Measurements from ENCODE around the gene GM2A.
"Not testable (repeated sequence)": the region's sequence is repeated elsewhere in the genome, so short reads cannot be mapped to it uniquely, and the experiment has no call there.

The GM2A gene

DNA sequence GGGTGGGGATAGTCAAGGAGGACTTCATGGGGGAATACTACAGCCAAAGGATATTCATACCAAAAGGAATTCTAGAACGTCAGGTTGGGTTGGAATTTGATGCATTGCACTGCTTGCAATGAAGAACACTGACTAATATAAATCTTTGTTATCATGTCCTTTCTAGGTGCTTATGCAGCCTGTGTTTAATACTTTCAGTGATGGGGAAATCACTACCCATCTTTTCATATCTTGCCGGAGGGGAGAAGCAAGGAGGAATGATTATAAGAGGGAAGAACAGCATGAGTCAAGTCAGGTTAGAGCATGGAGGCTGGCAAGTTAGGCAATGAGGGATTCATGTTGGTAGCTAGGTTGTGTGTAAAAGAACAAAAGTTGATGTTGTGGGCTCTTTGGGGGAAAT is 24.0 kb upstream of the GM2A start:
- DNase-seq = no peak

DNA sequence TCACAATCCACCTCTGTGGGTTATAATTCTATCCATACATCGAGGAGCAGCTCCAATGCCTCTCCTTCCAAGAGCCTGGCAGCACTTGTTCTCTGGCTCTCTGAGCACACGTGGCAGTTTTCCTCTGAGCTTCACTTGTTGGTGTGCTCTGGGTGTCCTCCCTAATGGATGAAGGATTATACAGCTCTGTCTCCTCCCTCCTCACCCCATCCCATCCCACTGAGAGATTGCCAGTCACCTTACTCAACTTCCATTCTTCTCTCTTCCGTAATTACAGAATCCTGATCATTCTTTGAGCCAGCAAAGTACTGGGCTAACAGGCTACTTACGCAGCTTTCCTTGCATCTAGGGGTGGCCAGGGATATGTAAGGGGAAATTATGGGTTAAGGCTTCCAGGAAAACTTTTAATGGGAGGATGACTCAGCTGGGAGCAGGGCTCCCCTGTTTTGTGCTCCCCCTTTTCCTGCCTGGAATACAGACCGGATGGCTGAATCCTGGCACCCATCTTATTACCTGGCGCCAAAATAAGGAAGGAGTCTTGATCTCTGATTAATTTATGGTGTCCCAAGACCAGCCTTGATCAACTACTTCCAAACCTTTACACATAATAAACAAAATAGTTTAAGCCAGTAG is 22.8 kb upstream of the GM2A start:
- DNase-seq = no peak

DNA sequence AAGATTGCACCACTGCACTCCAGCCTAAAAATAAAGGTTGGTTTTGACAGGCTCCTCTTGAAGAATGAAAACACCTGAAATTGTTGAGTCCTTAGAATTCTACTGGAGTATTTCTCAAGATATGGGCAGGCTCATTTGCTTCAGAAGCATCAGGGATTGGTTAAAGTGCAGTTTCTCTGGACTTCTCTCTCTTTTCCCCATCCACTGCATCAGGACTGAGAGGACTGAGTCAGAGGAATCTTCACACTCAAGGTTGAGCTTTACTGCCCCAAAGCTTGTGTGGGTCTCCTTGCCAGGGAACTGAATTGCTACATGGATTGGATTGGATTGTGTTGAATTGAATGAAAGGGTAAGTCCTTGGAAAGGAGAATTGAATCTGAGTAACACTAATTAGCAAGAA is 21.6 kb upstream of the GM2A start:
- DNase-seq = no peak

DNA sequence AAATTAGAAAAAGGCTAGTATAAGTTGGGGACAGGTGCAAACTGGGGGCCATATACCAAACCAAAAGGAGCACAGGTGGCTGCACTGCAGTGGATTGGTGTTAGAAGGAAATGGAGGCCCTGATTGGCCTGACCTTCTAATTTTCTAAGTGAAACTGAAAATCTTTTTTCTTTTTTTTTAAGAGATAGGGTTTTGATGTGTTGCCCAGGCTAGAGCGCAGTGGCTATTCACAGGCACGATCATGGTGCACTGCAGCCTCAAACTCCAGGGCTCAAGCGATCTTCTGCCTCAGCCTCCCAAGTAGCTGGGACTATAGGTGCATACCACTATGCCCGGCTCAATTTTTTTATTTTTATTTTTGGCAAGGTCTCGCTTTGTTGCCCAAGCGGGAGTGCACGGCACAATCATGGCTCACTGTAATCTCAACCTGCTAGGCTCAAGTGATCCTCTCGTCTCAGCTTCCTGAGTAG is 19.3 kb upstream of the GM2A start:
- no peak for DNase-seq

DNA sequence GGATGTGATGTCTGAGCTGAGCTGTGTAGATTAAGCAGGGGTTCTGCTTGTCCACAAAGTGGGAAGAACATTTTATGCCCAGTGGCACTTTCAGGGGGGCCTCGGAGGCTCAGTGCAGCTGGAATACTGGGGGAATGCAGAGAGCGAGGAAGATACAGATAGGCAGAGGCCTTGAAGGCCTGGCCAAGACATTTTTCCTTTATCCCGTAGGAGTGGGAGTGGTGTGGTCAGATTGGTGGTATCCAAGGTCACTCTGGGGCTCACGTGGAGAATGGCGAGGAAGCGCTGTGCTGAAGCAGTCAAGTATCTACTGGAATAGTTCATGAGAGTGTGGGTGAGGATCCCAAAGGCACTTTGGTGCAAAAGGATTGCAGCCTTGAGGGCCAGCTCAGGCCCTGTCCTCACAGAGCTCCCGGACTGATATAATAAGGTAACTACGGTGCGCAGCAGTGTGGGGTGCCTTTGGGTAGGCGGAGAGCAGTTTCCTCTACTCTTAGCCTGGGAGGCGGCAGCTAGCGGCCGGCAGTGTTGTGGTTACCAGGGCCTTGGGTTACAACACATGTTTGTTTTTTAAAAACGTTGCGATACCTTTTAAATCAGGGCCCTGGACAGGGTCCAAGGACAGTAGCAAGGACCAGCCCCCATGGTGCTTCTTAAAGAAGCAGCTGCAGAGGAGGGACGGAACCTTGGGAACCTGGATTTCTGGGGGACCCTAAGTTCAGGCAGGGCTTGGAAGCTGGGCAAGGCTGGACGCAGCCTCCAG is 18.3 kb upstream of the GM2A start:
- peak; percentile 74 to 90 (median 84) for DNase-seq

DNA sequence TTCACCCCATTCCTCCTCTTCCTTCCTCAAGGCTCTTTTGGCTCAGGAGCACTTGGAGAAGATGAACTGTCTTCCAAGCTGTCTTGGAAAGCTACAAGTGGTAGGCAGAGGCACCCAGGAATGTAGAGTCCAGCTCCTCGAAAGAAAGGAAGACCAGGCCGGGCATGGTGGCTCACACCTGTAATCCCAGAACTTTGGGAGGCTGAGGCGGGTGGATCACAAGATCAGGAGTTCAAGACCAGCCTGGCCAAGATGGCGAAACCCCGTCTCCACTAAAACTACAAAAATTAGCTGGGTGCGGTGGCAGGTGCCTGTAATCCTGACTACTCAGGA is 17.8 kb upstream of the GM2A start:
- DNase-seq = not testable (repeated sequence)

DNA sequence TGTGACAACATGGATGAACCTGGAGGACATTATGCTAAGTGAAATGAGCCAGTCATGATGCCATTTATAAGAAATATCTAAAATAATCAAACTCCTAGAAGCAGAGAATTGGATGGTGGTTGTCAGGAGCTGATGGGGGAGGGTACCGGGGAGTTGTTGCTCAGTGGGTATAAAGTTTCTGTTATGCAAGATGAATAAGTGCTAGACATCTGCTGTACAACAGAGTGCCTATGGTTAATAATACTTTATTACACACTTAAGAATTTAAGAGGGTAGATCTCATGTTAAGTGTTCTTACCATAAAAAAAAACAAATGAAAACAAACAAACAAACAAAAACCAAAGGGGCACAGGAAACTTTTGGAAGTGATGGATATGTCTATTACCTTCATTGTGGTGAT is 16.1 kb upstream of the GM2A start:
- no peak for DNase-seq

DNA sequence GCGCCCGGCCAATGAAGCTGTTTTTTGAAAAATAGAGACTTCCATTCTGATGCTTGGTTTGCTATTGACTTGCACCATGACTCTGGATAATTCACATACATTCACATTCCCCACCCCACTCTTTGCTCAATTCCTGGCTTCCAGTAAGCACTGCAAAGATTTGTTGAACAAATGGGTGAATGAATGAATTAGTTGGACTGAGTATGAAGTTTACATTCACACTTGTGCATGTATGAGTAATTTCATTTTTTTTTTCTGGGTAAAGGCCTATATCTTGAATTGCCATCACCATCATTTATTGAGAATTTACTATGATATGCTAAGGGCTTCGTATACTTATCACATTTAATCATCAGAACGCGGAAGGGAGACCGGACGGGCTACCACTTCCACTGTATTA is 15.3 kb upstream of the GM2A start:
- no peak for DNase-seq

DNA sequence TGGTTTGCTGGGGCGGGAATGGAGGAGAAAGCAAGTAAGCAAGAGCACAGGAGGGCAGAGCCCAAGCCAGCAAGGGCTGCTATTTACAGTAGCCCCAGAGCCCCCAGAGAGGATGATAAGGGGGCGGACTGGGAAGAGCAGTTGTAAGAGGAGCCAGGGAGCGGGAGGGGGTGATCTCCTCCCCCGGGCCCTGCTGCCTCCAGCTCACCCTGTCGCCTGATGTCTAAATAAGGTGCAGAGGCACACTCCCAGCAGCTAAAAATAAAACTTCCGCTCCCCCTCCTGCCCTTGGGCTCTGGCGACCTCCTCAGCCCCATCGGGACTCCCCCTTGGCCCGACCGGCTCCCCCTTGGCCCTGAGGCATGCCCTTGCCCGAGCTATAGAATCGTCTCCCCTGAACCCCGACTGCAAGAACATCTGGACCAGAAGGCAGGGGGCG is 14.7 kb upstream of the GM2A start:
- DNase-seq = no peak

DNA sequence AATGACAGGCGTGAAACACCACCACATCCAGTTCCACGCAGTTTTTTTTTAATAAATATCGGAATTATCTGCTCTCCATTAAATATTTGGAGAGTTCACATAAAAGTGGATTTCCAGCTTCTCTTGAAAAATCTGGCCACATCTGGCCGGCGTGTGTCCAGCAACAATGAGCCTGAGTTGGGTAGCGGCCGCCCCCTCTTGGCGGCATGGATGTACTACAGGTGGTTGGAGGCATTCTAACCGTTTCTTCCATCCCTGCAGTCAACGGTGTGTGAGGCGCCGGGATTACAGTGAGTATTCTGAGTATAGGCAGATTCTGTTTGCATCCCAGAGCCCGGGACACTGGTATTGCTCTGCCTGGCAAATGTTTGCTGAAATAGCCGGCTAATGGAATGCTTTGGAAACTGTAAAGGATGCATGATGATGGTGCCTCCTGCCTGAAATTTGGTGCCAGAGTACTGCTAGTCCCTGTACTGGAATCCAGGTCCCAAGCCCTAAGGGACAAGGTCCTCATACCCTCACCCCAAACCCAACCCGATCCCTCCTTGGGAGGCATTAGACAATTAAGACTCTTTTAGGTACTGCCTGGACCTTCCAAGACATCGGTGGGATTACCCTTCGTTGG is 13.6 kb upstream of the GM2A start:
- peak; percentile 81 to 89 (median 87) for DNase-seq

DNA sequence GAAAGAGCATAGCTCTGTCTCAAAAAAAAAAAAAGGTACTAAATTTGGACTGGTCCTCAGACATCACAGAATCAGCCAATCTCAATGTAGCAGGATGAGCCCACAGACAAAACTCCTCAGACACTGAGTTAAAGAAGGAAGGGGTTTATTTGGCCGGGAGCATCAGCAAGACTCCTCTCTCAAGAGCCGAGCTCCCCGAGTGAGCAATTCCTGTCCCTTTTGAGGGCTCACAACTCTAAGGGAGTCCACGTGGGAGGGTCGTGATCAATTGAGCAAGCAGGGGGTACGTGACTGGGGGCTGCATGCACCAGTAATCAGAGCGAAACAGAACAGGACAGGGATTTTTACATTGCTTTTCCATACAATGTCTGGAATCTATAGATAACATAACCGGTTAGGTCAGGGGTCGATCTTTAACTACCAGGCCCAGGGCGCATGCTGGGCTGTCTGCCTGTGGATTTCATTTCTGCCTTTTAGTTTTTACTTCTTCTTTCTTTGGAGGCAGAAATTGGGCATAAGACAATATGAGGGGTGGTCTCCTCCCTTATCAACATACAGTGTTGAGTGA is 12.6 kb upstream of the GM2A start:
- not testable (repeated sequence) for DNase-seq

DNA sequence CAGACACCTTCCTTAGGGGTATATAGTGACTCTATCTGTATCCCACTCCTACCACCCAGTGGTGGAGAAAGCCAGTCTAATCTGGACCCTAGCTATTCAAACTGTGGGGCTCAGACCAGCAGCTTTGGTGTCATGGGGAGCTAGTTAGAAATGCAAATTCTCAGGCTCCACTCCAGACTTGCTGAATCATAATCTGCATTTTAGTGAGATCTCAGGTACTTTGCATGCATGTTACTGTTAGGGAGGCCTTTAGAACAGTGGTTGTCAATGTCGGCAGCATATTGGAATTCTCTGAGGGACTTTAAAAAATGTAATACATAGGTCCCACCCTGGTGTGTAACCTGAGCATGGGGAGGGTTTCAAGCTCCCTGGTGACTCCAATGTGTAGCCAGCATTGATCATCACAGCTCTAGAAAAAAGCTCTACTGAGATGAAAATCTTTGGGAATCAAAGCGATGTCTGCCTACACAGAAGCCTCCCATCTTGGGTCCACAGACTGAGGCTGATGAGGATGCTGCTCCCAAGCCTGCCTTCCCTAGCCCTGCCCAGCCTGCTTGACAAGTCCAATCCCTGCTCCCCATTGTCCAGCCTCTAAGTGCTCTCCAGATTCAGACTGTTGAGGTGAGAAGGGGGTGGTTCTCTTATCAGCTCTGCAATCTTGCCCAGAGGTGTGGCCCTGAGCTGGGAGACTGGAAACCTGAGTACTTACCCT is 11.9 kb upstream of the GM2A start:
- DNase-seq = no peak

DNA sequence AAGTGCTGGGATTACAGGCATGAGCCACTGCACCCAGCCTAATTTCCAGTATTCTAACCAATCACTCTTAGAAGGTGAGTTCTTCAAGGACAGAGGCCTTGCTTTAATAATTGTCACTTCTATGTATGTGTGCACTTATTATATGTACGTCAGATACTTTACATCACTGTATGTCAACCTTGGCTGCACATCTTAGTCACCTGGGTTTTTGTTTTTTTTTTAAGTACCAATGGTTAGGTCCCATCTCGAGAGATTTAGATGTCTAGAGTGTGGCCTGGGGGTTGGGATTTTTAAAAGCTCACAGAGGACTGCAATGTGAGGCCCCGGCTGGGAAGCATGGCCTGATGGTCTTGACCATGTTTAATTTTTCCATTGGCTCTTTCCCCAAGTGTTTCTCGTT is 9.9 kb upstream of the GM2A start:
- no peak for DNase-seq

DNA sequence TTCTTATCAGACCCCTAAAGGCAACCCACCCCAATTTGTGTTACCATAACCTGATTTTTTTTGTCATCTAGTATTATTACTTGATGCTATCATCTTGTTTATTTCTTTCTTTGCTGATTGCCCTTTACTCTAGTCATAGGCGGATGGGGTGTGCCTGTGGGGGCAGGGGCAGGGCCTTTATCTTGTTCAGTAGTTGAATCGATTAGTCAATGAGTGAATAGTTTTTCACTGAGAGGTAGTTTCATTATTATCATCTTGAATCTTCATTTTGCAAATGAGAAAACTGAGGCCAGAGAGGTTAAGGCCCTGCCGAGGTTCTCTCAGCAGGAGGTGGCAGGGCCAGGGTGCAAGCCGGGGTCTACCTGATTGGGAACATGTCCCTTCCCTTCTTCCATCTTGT is 9.4 kb upstream of the GM2A start:
- no peak for DNase-seq

DNA sequence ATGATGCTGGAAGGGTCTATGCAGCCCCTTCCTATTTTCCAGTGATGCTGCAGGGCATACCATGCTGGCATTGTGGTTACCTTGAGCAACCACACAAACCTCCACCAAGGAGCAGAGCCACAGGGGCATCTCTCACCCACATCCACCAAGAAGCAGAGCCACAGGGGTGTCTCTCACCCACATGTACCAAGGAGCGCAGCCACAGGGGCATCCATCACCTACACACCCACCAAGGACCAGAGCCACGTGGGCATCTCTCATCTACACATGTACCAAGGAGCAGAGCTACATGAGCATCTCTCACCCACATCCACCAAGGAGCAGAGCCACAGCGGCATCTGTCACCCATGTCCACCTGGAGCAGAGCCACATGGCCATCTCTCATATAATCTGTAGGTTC is 8.8 kb upstream of the GM2A start:
- no peak for DNase-seq

DNA sequence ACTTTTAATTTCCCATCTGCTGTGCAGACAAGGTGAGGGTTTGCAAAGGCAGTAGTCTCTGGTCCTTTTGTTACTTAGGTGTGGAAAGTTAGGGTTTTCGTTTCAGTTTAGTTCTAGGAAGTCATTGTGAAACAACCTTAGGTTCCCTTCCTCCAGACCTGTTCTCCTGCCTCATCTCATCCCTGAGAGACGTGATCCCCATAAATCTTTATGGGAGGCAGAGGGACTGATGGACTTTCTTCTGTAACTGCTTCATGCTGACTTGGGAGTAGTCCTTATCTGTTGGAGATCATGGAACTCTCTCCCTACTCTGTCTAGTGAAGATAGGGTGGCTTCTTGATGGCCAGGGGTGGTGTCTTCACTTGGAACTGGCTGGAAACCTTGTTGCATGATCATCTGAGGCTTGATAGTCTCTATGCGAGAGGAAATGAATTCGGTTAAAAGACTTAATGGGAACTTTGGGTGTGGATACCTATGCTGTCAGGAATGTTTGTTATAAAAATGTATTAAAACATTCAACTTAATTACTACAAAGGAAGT is 7.2 kb upstream of the GM2A start:
- no peak for DNase-seq

DNA sequence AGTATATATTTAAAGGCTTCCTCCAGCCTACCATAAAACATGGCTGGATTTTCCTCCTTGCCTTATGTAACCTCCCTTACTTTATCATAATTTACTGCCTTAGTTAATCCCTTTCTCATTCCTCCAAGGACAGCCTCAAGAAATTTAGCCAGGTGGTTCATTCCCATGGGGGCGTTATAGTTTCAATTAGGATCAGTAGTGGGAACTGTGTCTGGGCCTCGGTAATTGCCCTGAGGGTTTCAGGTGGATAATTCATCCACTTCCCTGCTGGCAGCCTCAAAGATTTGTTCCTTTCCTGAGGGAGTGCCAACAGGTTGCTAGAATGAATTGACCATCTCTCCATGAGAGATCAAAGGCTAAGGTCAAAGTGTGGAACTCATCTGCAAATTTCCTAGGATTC is 4.3 kb upstream of the GM2A start:
- DNase-seq = no peak

DNA sequence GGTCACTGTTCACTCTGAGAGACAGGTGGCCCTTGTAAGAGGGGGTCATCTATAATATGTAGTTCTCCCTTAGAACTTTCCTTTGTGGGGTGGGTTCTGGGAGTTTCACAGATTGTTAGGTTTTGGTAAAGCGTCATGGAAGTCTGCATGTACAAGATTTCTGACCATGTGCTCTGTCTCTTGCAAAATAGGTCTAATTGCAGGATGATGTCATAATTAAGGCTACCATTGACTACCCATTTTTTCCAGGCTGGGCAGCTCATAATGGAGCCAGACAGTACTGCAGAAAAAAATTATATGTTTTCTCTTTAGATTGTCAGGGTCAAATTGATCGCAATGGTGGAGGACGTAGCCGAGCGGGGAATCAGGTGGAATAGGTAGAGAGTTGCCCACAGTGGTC is 3.7 kb upstream of the GM2A start:
- DNase-seq = peak in 1 of 4 experiments; percentile 54

DNA sequence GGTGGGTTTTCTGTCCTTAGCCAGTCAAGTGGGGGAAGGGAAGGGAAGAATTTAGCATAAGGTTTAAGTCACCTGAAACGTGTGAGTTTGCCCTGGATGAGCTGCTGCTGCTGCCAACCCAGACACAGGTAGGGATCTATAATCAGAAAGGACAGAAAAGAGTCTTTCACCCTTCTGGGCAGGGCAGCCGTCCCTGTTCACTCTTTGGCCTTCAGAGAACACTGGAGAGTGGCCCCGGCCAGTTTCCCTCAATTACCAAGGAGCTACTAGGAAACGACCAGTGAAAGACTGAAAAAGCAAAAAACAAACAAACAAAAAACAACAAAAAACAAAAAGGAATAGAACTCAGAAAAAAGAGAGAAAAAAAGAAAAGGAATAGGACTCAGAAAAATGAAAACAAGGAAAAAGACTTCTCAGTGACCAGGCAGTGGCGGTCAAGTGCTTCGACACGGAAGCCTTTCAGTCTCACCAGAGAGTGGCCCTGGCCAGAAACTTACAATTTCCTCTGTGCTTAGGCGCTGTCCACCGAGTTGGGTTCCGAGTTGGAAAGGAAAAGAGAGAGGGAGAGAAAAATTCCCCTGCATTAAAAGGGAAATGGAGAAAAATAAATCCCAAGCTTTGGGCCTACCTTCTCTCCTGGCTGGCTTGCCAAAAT is 2.5 kb upstream of the GM2A start:
- no peak for DNase-seq

DNA sequence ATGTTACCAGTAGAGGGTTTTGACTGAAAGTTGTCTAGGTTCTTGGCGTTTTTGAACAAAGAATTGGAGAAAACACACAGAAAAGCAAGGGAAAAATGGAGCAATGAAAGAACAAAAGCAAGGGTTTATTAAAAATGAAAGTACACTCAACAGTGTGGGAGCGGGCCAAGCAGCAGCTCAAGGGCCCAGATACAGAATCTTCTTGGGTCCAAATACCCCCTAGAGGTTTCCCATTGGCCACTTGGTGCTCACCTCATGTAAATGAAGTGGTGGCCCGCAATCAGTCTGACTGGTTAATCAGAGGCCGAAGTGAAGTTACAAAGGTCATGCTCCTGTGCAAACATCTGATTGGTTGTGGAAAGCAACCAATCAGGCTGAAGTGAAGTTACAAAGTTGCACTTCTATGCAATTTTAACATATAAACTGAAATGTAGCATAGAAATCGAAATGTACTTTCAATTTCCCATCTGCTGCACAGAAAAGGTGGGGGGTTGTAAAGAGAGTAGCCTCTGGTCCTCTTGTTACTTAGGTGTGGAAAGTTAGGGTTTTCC is 1.9 kb upstream of the GM2A start:
- DNase-seq = no peak

DNA sequence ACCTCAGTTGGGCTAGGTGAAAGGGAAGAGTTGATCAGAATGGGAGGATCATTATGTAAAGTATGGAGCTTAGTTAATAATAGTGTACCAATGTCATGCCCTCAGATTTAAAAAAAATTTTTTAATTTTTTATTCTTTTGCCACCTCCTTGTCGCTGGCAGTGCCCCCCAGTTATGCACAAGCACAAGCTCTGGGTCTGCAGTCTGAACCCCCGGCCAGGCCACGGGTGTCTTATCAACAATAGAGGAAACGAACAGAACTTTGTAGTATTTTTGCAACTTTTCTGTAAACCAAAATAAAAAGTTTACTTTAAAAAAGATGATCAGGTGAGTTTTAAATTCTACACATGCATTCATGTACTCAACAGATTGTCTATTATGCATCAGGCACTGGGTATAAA is 1.4 kb upstream of the GM2A start:
- DNase-seq = no peak

DNA sequence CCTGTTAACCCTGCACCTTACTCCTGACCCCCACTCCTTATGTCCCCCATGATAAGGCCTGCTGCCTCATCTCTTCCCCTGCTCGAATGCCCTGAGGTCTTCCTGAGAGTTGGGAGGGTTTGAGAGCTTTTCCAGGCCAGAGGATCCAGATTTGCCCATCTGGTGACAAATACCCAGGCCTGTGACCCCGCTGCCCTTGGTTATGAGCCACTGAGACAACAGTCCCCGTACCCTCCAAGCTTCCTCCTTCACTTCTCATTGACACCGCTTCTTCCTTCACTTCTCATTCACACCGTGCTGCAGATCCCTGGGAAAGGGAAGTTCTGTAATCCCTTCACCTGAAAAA is 593 bp downstream of the GM2A start:
- peak; percentile 47 to 59 (median 55) for DNase-seq
